ENCODE data around the gene ZNF580.

ZNF580 gene

GRCh38 chr19:55597501-55597921 is 43.3 kb upstream of the ZNF580 start:
- TF ChIP-seq CTCF (conservative IDR thresholded peaks at IDR 0.05; ENCODE audit: low read length), result no peak
- no peak overlapping the region for H3K4me3 ChIP-seq (ENCODE audit: low read length)
- no peak for DNase-seq (ENCODE audit: low read depth)

- TF ChIP-seq CTCF (conservative IDR thresholded peaks at IDR 0.05; ENCODE audit: low read length), result no peak
- no peak overlapping the region for H3K4me3 ChIP-seq (ENCODE audit: low read length)
- DNase-seq (ENCODE audit: low read depth), result no peak
These were observed 42.8 kb upstream of the ZNF580 start for GRCh38 chr19:55598034-55598433.

GRCh38 chr19:55598719-55599467 is 41.9 kb upstream of the ZNF580 start:
- H3K4me3 ChIP-seq (ENCODE audit: low read length), result peak overlapping the region; percentile 89
- DNase-seq (ENCODE audit: low read depth), result peak; percentile 92
- no peak for TF ChIP-seq CTCF (conservative IDR thresholded peaks at IDR 0.05; ENCODE audit: low read length)

GRCh38 chr19:55599468-55599841 is 41.3 kb upstream of the ZNF580 start, which contains the start of gene FIZ1:
FIZ1 (minus strand) TSS chr19:55599517; CDS start chr19:55597865, 1,652 bp downstream.
- H3K4me3 ChIP-seq (ENCODE audit: low read length), result peak within 1 kb of the TSS; percentile 89
- peak; percentile 99 for DNase-seq (ENCODE audit: low read depth)
- no peak for TF ChIP-seq CTCF (conservative IDR thresholded peaks at IDR 0.05; ENCODE audit: low read length)

- no peak for TF ChIP-seq CTCF (conservative IDR thresholded peaks at IDR 0.05; ENCODE audit: low read length)
- peak within 1 kb of the TSS; percentile 89 for H3K4me3 ChIP-seq (ENCODE audit: low read length)
- DNase-seq (ENCODE audit: low read depth), result peak; percentile 82
These were observed 40.8 kb upstream of the ZNF580 start, which contains the start of gene ZNF524 for GRCh38 chr19:55599842-55600661. ZNF524 (plus strand) TSS chr19:55600288; CDS start chr19:55602113, 1,825 bp downstream.

GRCh38 chr19:55600662-55601028 is 40.2 kb upstream of the ZNF580 start:
- no peak for DNase-seq (ENCODE audit: low read depth)
- H3K4me3 ChIP-seq (ENCODE audit: low read length), result peak overlapping the region; percentile 75
- TF ChIP-seq CTCF (conservative IDR thresholded peaks at IDR 0.05; ENCODE audit: low read length), result no peak

Measured in AG10803 (cell line).